Natural killer cell (primary cell): ENCODE measurements around the gene HIF1A. TPM values are rescaled to one million over a fixed set of nuclear protein-coding genes. Genes with fewer than 3 reads are reported as not detected.

ENCODE experiments used
- ATAC-seq, 3 donors: fragments of 150-1000 bp in 2 of 3; fragments of 200-7000 bp in 1 of 3; cut with Tn5 transposase; 1 replicate in 1 of 3; 2 replicates in 2 of 3; pipeline ENCODE4 v1.10.0; 2021; ENCODE audit warnings: mild to moderate bottlenecking in 2 of 3, moderate library complexity in 2 of 3
- DNase-seq, 2 donors: peaks; one replicate each; pipeline versions ENCODE4 v3.0.0 to v3.0.0-alpha.2; 2013 to 2021; ENCODE audit warnings: mixed read lengths in 1 of 2
- H3K27ac ChIP-seq: one replicate; pipeline ENCODE4 v1.5.1; 2013; ENCODE audit warnings: mild to moderate bottlenecking, low read length
- H3K27me3 ChIP-seq: one replicate; pipeline ENCODE4 v1.6.1; 2013; ENCODE audit warnings: low read length; ENCODE audit not compliant: control insufficient read depth, insufficient read depth
- H3K36me3 ChIP-seq: one replicate; pipeline ENCODE4 v1.6.1; 2013; ENCODE audit warnings: low read length; ENCODE audit not compliant: control insufficient read depth, insufficient read depth
- H3K4me1 ChIP-seq: one replicate; pipeline ENCODE4 v1.6.1; 2013; ENCODE audit warnings: low read length; ENCODE audit not compliant: control insufficient read depth, insufficient read depth
- H3K4me3 ChIP-seq: one replicate; pipeline ENCODE4 v1.5.1; 2013; ENCODE audit warnings: low read length
- H3K9me3 ChIP-seq: one replicate; pipeline ENCODE4 v1.6.1; 2013; ENCODE audit warnings: low read length; ENCODE audit not compliant: control insufficient read depth, insufficient read depth
- H3K27ac Mint-ChIP-seq, 2 donors: one replicate each; pipeline ENCODE4 v1.8.0; 2022; ENCODE audit warnings: mild to moderate bottlenecking in 2 of 2, mixed read lengths in 2 of 2, moderate library complexity in 1 of 2
- H3K27me3 Mint-ChIP-seq, 2 donors: one replicate each; pipeline ENCODE4 v1.8.0; 2022; ENCODE audit warnings: low read depth in 2 of 2, mixed read lengths in 2 of 2
- H3K36me3 Mint-ChIP-seq: one replicate; pipeline ENCODE4 v1.8.0; 2022; ENCODE audit warnings: mixed read lengths
- H3K4me1 Mint-ChIP-seq, 2 donors: one replicate each; pipeline ENCODE4 v1.8.0; 2022; ENCODE audit warnings: mixed read lengths in 2 of 2
- H3K4me3 Mint-ChIP-seq: one replicate; pipeline ENCODE4 v1.8.0; 2022; ENCODE audit warnings: mild to moderate bottlenecking, moderate library complexity, mixed read lengths
- H3K9me3 Mint-ChIP-seq, 2 donors: one replicate each; pipeline ENCODE4 v1.8.0; 2022; ENCODE audit warnings: mixed read lengths in 2 of 2
- CTCF ChIP-seq: fragments of 200-600 bp; IDR thresholded peaks from one replicate; pipeline ENCODE4 v1.8.0; 2022; ENCODE audit warnings: antibody characterized with exemption
- WGBS: methylation state at CpG from one replicate; pipeline ENCODE4 v1.1.7; 2013; ENCODE audit warnings: missing lambda C conversion rate; ENCODE audit not compliant: insufficient coverage; 5-methylcytosine and 5-hydroxymethylcytosine counted together
- intact Hi-C: fragments of 100-400 bp; cut with micrococcal nuclease; formaldehyde crosslinking; loops from one replicate; pipeline ENCODE4 v1.14.2; 2022
- total RNA-seq, 4 donors: library from RNA; stranded (reverse); fragments of 120-200 nt in 1 of 4; gene quantifications; one replicate each; pipeline versions ENCODE4 v1.2.3 to v1.2.4, GENCODE V29; 2013 to 2022

HIF1A gene
- total RNA-seq, 3 donors from 2014 or later (not counting 1 experiment from before 2014, with no cell fraction given), result 174 to 184 (median 177) TPM

- Mint-ChIP-seq H3K4me3 (no peak overlapping the region), H3K27ac (no peak overlapping the region), H3K36me3 (no peaks in the 10 kb centered on the region), H3K4me1 (peaks cover 25 to 37% of the 10 kb centered on the region in 2 donors), H3K9me3 (no peaks in the 10 kb centered on the region), H3K27me3 (no peaks in the 10 kb centered on the region)
- Histone ChIP-seq H3K4me1 (peaks cover 18% of the 10 kb centered on the region), H3K9me3 (no peaks in the 10 kb centered on the region), H3K27me3 (no peaks in the 10 kb centered on the region), H3K27ac (no peak overlapping the region), H3K36me3 (peaks cover 14% of the 10 kb centered on the region), H3K4me3 (no peak overlapping the region)
- WGBS, result 92% methylated on average over 15 of the region's 15 CpGs
- no peak for TF ChIP-seq CTCF
- intact Hi-C loops, result no loop called here
- ATAC-seq (no peak), DNase-seq (no peak)
These were observed 70.1 kb downstream of the HIF1A start for GRCh38 chr14:61765225-61765943.

GRCh38 chr14:61766151-61766550 is 70.8 kb downstream of the HIF1A start:
- no peaks in the 10 kb centered on the region for H3K9me3 ChIP-seq
- no peak for TF ChIP-seq CTCF
- H3K4me3 ChIP-seq, result no peak overlapping the region
- peaks cover 25 to 37% of the 10 kb centered on the region in 2 donors for H3K4me1 Mint-ChIP-seq
- no peaks in the 10 kb centered on the region for H3K27me3 Mint-ChIP-seq
- peaks cover 18% of the 10 kb centered on the region for H3K4me1 ChIP-seq
- no peaks in the 10 kb centered on the region for H3K36me3 Mint-ChIP-seq
- ATAC-seq (no peak), DNase-seq (no peak)
- no peaks in the 10 kb centered on the region for H3K27me3 ChIP-seq
- no peaks in the 10 kb centered on the region for H3K9me3 Mint-ChIP-seq
- no peak overlapping the region for H3K27ac ChIP-seq
- WGBS, result 97% methylated on average over 4 of the region's 5 CpGs
- peaks cover 18% of the 10 kb centered on the region for H3K36me3 ChIP-seq
- no peak overlapping the region for H3K4me3 Mint-ChIP-seq
- intact Hi-C loops, result no loop called here
- H3K27ac Mint-ChIP-seq, result no peak overlapping the region

DNA sequence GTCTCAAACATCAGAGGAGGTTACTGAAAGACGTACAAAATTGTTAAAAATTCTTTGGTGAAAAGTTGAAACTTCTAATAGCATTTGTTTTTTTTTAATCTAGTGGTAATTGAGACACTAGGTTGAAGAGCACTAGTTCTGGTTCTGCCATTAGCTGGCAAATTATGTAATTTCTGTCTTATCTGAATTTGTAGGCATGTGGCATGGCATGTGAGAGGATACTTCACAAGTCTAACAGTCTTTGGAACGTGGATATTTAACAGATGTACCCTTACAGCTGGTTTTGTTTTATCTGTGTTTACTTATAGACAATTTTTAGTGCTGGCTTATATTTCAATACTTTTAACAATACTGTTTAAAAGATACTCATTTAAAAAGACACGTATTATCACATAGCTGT is 72.9 kb downstream of the HIF1A start:
- intact Hi-C loops, result no loop called here
- H3K27me3 Mint-ChIP-seq, result no peaks in the 10 kb centered on the region
- H3K27ac ChIP-seq, result no peak overlapping the region
- ATAC-seq (no peak), DNase-seq (no peak)
- no peaks in the 10 kb centered on the region for H3K36me3 Mint-ChIP-seq
- no peaks in the 10 kb centered on the region for H3K9me3 ChIP-seq
- H3K4me1 ChIP-seq, result peaks cover 1% of the 10 kb centered on the region
- no peak overlapping the region for H3K4me3 ChIP-seq
- H3K9me3 Mint-ChIP-seq, result no peaks in the 10 kb centered on the region
- no peak for TF ChIP-seq CTCF
- H3K27me3 ChIP-seq, result no peaks in the 10 kb centered on the region
- no peak overlapping the region for H3K27ac Mint-ChIP-seq
- H3K4me3 Mint-ChIP-seq, result no peak overlapping the region
- H3K36me3 ChIP-seq, result peaks cover 18% of the 10 kb centered on the region
- H3K4me1 Mint-ChIP-seq, result peaks cover 5 to 17% of the 10 kb centered on the region in 2 donors
- WGBS, result 92% methylated on average over 1 of the region's 3 CpGs

DNA sequence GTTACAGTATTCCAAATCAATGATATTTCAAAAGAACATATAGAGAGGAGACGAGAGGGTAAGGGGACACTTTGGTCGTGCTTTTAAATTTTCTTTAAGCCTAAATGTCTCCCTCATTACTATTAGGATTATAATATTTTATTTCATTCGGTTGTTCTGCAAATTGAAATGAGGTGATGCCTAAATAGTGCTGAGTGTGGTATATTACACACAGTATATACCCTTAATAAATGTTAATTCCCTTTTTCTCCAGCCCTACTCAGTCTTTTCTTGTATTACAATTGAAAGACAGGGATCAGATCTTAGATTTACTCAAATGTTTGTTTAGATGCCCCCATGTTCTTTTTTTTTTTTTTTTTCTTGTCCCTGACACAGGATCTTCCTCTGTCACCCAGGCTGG is 74.6 kb downstream of the HIF1A start:
- H3K36me3 ChIP-seq, result peaks cover 21% of the 10 kb centered on the region
- WGBS, result no CpG with 5 or more reads among the region's 3 CpGs
- ATAC-seq, result no peak
- H3K9me3 ChIP-seq, result no peaks in the 10 kb centered on the region
- H3K4me1 Mint-ChIP-seq, result peaks cover 0 to 5% of the 10 kb centered on the region in 2 donors
- no peak overlapping the region for H3K4me3 ChIP-seq
- no peaks in the 10 kb centered on the region for H3K27me3 Mint-ChIP-seq
- no peaks in the 10 kb centered on the region for H3K4me1 ChIP-seq
- no peak overlapping the region for H3K27ac Mint-ChIP-seq
- H3K4me3 Mint-ChIP-seq, result no peak overlapping the region
- no peaks in the 10 kb centered on the region for H3K36me3 Mint-ChIP-seq
- H3K9me3 Mint-ChIP-seq, result no peaks in the 10 kb centered on the region
- no peak overlapping the region for H3K27ac ChIP-seq
- H3K27me3 ChIP-seq, result no peaks in the 10 kb centered on the region
- TF ChIP-seq CTCF, result no peak
- intact Hi-C loops, result no loop called here
- DNase-seq, result no peak
